Temporal lobe (tissue), 1 donor: ENCODE results near the gene CELF5. TPM values are rescaled to one million over a fixed set of nuclear protein-coding genes. Genes with fewer than 3 reads are reported as not detected.

ENCODE experiments used
- total RNA-seq: library from RNA; depleted of rRNA; stranded (reverse); fragments of >200 nt; gene quantifications from one replicate; pipeline ENCODE4 v1.2.3, GENCODE V29; 2014

CELF5 gene
- total RNA-seq, 1 donor from 2014 or later: 57.0 TPM

Other genes starting within 250 kb of the CELF5 start
- gene TLE6, start 247.1 kb upstream of the CELF5 start, total RNA-seq: 0.98 TPM
- 8.6 TPM for gene TLE2, start 195.4 kb upstream of the CELF5 start, total RNA-seq
- 103 TPM for gene TLE5, start 162.2 kb upstream of the CELF5 start, total RNA-seq
- gene GNA11, start 130.3 kb upstream of the CELF5 start, total RNA-seq: 43.8 TPM
- gene GNA15, start 88.6 kb upstream of the CELF5 start, total RNA-seq: 0.25 TPM
- not detected for gene S1PR4, start 45.9 kb upstream of the CELF5 start, total RNA-seq
- gene NCLN, start 38.7 kb upstream of the CELF5 start, total RNA-seq: 9.6 TPM
- 7.1 TPM for gene NFIC, start 141.9 kb downstream of the CELF5 start, total RNA-seq